GM18519 (cell line): ENCODE results near the gene TNS3.

Source experiments
- ATAC-seq: cut with Tn5 transposase; IDR thresholded peaks from one replicate; pipeline ENCODE4 v1.9.1; 2021; ENCODE audit warnings: mild to moderate bottlenecking, moderate library complexity; ENCODE audit not compliant: unreplicated experiment, low FRiP score

Gene TNS3

DNA sequence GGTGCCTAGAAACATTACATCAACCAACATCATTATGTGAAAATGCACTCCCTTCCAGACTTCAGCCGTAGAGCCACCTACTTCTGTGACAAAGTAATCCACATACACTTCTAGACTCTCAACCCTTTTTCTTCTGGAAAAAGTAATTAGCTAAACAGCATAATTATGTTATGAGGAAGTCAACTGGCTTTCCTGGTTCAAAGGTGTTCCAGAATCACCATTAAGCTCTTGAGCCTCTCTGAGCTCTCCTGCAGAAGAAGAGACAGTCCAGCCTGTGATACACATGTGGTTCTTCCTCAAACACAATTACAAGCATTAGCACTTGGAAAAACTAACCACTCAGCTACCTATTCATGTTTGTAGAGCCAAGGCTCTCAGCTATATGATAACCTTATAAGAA lies 52.5 kb downstream of the TNS3 start:
- ATAC-seq = no peak

DNA sequence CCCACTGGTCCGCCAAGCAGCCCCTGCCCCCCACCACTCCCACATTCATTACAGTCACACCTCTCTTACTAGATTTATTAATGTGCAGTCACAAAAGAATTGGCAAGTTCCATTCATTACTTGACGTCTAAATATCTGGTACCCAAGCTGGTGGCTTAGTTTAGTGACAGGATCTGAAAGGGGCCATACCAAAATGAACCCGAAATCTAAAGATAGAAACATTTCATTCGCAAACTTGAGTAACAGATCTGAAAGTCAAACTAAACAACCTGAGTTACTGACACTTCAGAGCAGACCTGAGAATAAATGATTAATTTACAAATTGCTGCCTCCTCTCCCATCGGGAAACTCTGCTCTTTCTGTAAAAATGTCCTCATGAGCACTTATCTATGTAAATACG lies 53.4 kb downstream of the TNS3 start:
- no peak for ATAC-seq

DNA sequence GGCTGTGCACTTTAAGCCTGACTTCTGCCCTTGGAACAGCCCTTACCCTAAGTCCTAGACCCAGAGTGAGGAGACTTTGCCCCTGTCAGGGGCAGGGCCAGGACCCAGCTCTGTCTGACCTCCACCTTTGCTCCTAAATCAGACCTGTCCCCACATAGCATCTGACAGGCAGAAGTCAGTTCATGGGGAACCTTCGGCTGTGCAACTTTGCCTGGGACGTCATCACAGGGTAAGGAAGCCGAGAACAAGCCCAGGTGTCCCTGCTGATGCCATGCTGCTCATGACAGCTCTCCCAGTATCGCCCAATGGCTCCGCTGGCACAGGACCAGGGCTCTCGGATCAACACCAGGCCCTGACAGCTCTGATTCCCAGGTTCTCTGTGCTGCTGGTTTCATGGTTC lies 55.4 kb downstream of the TNS3 start:
- no peak for ATAC-seq

DNA sequence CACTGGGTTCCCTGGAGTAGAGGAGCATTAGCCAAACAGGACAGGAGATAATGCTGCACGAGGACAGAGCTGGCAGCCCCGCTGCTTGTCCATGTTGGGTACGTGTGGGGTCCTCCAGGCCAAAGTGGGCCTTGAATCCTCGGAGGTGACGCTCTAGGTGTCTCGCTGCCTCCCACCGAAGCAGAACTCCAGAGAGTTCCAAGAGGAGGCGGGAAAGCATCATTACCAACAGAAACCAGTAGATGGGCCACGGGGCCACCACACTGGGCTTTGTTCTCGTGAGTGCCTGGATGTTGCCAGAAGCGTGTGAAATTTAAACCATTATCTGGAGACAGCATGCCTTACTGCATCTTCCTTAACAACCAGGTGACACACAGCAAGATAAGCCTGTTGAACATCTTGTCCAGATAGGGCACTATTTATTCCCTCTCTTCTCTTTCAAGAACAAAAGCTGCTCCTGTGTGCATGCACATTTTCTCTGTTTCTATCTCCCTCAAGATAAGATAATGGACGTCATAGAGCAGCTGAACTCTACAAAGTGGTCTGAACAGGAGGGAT lies 56.8 kb downstream of the TNS3 start:
- no peak for ATAC-seq

DNA sequence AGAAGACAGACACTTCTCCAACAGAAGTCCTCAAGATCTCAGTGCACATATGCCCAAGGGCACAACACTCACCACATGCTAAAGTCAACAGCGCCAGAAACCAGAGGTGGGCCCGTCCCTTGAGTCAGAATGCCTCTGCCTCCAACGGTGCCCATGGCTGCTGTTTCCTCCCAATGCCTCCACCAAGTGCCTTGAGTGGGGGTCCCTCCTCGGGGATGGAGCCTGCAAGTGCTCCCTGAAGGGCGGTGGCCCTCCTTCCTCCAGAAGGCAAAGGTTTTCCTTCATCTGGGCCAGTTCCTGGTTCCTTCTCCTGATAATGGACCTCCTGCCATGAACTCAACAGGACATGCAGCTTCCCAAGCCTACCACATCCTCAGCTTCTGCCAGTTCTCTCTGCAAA lies 58.5 kb downstream of the TNS3 start:
- no peak for ATAC-seq

DNA sequence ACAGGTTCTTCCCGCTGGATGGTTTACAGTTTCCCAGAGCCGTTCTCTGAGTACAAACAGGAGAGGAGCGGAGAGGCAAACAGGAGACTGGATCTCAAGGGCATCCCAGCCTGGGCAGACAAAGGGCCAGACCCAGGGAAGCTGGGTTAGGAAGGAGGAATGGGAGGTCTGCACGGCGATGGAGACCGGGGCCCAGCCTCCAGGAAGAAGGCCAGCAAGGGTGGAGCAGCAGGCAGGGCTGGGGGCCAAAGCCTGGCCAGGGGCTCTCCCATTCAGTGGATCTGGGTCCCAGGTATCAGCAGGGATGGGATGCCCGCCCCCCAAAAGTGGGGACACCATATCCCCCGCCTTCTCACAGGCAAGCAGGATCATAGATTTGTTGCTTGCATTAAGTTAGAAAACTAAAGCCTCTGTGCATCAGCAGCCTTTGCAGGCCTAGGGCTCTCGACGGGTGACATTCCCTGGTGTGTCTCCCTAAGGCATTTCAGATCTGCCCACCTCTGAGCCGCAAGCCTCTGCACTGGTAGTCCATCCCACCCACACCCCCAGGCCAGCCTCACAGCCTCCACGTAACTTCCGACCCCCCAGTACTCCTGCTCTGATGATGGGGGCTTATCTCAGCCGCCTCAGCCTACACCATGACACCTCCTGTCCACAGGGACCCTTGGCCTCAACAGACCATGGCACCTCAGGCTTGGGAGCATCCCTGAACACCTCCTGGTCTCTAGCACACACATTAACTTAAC lies 59.9 kb downstream of the TNS3 start:
- no peak for ATAC-seq

DNA sequence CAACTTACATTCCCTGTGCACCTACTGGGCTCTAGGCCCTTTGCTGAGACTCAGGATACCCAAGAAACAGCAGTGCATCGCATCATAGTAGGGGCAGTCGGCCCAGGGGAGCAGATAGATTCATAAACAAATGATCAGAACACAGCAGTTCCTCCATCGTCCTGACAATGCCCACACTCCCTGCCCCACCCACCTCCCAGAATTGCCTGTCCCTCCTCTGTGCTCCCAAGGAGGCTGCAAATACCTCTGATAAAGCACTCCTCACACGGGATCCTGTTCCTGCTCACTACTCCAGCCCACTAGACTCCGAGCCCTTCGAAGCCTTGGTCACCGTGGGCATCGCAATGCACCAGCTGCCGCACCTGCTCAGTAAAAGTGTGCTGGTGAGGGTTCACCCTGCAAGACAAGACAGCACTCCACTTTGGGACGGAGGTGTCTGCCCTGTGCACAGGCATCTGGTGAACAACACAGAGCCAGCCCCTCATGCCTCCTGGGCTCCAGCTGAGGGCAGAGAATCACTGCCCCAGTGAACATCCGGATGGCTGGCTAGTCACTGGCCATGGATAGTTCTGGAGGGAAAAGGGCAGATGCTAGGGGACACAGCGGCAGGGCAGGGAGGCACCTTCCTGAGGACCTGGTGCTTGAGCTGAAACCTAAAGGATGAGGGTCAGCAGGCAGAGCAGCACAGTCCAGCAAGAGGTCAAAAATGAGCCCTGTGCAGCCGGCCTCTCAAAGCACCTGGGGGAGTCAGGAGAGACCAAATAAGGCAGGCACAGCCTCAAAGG lies 60.7 kb downstream of the TNS3 start:
- no peak for ATAC-seq

DNA sequence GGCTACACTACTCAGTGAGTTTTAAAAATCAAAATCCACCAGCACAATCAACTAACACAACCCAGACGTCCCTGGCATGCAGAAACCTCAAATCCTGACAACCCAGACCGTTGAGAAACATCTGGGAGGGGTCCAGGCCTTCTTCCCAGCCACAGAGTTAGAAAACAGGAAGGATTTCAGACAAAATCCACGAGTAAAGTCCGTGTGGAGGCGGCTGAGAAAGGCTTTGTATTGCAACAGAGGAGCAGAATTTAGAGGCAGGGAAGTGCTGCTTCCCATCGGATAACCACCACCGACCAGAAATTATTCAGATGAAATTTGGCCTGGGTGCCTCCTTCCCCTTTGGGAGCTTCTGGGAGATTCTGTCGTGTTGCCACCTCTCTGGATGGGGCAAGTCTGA lies 61.5 kb downstream of the TNS3 start:
- ATAC-seq = no peak

DNA sequence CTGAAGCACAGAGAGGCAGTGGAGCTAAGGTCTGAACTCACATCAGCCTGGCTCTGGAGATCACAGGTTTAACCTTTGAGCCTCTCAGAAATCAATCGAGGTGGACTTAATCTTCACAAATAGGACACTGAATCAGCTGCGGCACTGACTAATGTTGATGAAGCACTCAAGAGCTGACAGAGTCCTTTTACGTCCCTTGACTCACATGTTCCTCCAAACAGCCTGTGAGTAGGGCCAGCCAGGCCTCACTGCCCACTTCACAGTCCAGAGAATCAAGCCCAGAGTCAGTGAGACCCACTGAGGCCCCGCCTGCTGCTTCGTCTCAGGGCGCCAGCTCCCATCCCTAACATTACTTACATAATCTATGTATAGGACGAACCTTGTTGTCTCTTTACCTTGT lies 63.1 kb downstream of the TNS3 start:
- ATAC-seq = no peak

DNA sequence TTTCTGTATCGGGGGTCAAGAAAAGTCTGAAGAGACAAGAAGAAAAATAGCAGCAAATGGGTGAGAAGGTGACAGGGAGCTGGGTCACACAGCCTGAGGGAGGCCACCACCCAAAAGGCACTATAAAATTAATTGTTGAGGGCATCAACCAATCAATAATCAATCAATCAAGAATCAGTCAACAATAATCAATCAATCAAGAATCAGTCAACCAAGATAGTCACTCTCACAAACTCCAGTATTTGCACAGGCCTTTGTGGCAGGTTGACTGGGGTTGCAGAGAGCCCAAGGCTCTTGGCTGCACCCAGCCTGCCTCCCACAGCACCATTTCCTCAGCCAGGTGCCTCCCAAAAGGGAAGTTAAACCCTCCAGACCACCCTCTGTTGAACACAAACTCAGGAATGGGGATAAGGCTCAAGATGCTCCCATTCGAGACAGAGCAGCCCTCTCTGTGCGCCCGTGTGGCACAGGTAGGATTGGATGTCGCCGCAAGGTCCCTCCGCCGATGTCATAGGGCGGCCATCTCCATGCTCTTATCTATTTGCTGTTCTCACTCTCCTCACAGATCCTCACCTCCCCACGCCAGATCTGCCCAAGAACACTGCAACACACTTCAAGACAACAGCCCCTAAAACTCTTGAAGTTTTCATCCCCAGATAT lies 64.0 kb downstream of the TNS3 start:
- no peak for ATAC-seq

DNA sequence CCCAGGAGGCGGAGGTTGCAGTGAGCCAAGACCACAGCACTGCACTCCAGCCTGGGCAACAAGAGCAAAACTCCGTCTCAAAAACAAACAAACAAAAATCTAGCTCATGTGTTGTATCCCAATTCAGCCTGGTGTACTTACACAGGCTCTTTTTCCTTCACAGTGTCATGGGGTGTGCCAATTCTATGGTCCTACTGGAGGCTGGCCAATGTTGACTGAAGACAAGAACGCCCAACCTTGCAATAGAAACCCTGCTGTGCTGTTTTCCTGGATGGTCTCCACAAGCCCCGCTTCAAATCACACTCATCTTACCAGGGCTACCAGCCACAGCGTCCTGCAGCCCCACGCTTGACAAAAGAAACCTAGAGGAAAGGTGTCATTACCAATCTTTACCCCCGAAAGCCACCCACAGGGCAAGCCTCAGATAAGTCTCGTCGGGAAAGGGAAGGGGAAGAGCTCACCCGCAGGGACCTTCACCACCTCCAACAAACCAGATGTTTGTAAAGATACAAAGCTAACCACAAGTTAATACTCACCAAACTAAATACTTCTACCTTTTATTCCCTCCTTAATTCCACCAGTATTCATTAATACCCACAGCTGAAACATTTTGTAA lies 64.8 kb downstream of the TNS3 start:
- ATAC-seq = no peak

DNA sequence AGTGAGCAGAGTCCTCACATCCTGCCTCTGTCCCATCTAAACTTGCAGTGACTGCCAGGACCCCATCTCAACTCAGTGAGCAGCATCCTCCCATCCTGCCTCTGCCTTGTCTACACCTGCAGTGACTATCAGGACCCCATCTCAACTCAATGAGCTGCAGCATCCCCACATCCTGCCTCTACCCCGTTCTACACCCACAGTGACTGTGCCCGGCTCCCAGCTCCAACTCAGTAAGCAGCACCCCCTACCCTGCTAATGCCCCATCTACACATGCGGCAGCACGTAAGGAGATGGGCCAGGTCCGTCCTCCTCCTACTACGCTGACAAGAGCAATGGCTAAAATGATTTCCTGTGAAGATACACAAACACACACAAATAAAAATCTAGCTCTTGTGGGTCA lies 65.5 kb downstream of the TNS3 start:
- no peak for ATAC-seq

DNA sequence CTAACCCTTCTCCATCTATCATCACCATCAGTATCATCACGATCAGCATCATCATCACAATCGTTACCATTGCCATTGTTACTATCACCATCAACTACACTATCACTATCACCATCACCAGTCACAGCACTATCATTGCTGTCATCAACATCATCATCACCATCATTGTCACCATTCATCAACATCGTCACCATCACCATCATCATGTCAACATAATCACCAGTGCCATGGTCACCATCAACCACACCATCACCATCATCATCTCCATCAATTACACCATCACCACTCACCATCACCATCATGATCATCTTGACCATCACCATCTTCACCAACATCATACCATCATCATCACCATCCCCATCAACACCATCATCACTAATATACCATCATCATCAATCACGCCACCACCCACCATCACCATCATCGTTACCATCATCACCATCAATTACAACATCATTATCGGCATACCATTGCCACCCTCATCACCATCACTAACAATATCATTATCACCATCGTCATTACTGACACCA lies 66.5 kb downstream of the TNS3 start:
- no peak for ATAC-seq

DNA sequence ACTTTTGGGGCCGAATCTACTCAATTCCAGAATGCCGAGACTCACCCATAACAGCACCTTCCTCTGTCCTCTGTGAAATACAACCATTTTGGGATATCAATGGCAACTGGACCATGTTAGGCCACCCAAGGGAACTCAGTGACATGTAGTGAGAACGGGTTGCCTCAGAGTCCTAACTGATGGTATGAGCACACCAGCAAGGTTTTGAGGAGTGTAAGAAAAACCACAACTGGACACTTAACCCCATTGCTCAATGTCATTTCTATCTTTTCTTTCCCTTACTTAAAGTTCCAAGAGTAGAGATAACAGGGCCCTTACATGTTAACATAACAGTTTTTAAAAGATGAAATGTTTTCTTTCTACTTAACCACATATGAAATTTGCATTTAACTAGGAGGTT lies 67.1 kb downstream of the TNS3 start:
- no peak for ATAC-seq

DNA sequence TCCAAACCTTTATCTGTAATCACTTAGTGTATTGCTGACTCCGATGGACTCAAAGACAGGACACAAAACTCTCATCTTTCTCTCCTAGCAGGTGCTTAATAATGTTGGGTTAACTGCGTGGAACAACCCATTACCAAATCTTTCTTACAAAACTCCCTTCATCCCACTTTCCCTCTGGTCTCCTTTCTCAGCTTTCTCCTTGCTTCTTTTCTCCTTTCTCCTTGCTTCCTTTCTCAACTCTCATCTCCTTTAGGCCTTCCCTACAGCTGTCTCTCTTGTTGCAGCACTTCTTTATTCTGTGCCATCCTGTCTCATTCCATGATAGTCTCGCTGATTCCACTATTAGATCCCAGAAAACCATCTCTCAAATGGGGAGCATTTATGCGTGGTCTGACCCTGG lies 67.5 kb downstream of the TNS3 start:
- no peak for ATAC-seq

DNA sequence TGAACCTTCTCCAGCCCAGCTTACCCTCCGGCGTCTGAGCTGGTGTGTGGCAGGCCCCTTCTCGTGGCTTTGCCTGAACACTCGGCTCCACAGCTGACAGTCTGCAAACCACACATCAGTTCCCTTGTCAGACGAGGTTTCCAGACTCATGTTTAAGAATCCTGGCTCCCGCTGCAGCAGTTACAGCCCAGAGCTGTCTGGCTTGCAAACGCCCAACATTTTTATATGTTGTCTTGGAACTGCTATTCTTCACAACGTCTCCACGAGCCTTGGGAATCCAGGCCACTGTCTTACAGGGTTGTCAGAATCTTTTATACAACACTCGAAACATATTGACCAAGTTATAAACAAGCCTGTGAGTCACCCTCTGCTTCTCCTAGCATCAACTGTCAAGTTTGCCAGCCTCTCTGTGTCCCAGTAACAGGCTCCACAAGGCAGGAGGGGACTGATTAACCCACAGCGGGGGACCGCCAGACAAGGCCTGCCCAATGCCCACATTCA lies 68.1 kb downstream of the TNS3 start:
- ATAC-seq = no peak

DNA sequence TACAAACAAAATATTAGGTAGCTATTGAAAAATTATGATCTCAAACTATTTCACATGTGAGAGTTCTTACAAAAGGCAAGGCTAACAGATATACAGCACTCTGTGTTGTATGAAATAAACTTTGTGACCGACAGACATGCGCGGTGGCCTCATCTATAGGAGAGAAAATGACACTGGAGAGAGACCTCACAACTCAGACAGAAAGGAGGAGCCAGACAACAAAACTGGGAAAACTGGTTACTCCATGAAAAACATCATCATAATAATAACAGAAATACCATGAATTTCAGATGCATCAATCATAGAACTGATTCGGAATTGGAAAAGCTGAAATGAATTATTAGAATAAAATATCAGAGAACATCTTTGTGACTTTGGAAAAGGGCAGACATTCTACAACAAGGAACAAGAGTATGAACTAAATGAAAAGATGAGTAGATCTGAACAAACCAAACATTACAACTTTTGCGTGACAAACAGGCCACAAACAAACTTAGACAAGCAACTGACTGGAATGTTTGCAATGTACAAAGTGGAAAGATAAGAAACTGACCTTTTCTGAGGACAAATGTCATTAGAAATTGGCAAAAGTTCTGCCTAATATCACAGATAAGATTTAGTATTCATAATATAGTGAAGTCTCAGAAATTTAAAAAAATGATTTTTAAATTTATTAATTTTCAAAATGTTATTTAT lies 69.3 kb downstream of the TNS3 start:
- no peak for ATAC-seq

DNA sequence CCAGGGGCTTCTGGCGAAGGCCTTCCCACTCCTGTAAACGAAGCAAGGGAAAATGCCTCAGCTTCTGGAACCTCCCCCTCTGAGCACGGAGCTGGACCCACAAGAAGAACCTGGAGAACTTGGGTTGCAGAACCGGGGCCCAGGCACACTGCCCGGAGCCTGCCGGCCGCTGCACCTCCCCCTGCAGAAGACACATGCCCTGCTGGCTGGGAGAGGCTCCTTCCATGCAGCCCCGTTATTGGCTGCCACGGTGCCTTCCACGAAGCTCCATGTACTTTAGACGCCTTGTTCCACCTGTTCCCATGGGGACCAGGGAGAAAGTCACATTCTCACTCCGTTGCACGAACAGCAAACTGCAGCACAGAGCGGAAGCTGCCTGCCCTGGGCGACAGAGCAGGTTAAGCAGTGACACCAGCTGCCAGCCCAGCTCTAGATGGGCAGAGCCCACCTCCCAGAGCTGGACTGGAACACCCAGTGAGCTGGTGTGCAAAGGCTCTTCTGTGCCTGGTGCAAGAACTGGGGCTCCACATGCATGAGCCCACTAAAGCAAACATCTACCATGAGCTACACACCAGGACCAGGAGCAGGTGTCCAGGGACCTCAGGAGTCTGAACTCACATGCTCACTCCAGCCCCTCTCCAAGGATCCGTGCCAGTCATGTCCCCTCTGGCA lies 70.1 kb downstream of the TNS3 start:
- ATAC-seq = no peak

DNA sequence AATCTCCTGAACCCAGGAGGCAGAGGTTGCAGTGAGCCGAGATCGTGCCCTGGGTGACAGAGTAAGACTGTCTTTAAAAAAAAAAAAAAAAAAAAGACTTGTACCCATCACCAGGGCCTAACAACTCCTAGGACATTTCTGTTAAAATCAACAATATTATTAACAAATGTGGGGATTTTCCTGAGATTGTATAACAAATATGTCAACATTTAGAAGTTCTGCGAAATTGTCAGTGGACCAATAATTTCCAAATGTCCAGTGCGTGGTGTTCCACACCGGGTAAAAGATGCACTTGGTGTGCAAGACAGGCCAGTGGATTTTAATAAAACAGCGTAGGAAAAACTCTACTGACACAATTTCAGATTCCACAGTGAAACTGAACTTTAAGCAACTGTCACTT lies 71.1 kb downstream of the TNS3 start:
- no peak for ATAC-seq
